GM04504 (cell line): Measurements from ENCODE around the gene LIX1.
"Not testable (repeated sequence)": the region's sequence is repeated elsewhere in the genome, so short reads cannot be mapped to it uniquely, and the experiment has no call there.

Experiments used
- DNase-seq: peaks from one replicate; pipeline ENCODE4 v3.0.0-alpha.2; 2012; ENCODE audit warnings: low read depth

LIX1 gene

DNA sequence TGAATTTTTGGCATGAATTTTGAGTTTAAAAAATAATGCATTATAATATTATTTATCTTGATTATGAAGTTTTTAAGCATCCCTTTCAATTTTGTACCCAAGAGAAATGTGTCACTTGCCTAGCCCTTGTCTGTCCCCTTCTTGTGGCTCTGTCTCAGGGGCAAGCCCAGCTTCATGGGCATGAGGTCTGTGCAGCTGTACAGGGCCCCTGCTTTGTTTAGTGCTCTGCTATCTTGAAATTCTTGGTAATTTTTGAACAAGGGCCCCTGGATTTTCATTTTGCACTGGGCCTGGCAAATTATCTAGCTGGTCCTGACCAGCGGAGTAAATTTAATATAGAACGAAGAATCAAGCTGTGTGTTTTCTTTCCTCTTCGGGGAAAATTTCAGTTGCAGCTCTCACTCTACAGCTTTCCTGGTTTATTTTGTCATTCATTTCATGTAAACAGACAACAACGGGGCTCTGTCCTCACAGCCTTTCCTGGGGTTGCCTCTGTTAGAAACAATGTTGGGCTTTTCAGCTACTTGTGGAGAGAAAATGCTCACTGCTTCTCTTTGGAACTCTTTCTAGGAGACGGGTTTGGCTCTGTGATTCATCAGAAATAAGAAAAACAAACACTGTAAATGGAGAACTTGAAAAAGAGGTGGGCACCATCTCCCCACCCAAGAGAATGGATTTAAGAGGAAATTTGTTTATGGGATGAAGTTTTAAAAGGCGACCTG, 41.1 kb downstream of the LIX1 start:
- no peak for DNase-seq

GRCh38 chr5:97100476-97100875, 41.9 kb downstream of the LIX1 start:
- DNase-seq: no peak

DNA sequence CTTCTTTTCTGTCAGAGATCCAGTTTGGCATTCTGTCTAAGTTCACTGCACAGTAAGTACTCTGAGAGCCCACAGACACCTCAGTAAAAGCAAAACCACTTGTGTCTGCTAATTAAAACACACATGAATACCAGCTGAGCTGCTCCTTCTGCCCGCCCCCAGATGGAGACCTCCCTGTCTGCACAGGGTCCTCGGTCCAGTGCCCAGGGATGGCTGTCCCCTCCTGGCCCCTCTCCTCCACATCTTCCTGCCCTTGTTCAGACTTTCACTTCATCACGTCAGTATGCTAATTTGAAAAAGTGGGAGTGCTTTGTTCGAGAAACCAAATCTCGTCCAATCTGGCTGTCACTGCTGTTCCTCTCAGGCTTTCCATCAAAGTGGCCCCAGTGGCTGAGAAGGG, 43.5 kb downstream of the LIX1 start:
- DNase-seq: no peak

- DNase-seq: no peak
Observed at GRCh38 chr5:97097326-97098230, 44.8 kb downstream of the LIX1 start.

- DNase-seq: no peak
Observed at GRCh38 chr5:97096846-97097245, 45.6 kb downstream of the LIX1 start.

DNA sequence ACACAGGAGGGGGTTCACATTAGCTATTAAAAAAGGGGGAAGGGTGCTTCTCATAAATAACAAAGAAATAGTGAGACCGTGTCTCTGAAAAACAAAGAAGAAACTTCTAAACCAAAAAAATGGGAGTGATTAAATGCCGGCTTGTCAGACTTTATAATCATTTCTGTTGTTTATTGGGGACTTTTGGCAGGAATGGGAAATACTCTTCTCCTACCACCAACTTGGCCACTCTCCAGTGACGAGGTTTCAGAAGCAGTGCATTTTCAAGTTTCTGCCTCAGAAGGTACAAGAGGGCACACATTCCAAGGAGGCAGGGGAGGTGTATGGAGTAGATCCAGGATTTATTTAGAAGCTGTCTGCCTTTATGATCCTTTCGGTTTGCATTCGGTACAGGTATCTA, 46.2 kb downstream of the LIX1 start:
- DNase-seq: peak; percentile 10

DNA sequence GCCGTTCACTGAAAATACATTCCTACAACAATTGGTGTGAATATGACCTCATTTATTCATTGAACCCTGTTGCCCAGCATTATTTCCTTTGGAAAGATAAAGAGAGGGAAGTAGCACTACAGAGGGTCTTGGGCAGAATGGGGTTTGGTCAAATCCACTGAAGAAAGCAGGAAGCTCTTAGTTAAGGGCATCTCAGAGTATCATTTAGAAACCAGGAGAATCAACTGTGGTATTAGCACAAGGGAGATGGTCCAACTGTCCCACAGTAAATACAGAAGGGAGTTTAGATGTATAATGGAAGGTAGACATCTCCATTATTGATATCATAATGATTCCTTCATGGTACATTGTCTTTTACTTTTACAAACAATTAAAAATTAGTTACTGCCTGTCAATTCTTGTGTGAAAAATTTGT, 47.1 kb downstream of the LIX1 start:
- DNase-seq: no peak

DNA sequence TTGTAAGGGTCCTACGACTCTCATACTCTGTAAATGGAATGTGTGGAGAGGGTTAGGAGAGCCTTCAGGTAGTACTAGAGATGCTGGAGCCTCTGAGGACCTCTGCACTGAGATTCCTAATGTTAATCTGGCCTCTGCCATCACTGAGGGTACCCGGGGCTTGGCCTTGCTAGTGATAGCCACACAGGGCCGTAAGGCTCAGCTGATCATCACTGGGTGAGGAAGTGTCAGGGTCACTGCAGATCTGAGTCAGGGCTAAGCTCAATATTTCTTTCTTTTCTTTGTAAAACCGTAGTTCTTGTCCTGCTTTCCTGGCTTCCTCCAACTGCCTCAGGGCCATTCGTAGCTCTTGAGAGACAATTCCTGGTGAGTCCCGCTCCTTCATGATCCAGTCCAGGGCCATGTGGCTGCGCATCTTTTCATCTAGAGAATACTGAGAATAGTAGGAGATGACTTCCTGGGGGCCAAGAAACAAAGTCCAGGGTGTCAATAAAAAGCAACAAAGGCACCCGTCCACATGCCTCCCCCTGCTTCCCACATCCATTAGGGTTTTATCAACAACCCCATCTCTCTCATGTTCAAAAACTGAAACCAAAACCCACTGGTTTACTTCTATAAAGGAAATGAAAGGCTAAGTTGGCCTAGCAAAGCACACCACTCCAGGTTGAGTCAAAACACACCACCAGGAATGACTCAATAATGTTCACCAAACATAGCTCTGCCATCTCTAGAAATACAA, 47.7 kb downstream of the LIX1 start:
- no peak for DNase-seq

DNA sequence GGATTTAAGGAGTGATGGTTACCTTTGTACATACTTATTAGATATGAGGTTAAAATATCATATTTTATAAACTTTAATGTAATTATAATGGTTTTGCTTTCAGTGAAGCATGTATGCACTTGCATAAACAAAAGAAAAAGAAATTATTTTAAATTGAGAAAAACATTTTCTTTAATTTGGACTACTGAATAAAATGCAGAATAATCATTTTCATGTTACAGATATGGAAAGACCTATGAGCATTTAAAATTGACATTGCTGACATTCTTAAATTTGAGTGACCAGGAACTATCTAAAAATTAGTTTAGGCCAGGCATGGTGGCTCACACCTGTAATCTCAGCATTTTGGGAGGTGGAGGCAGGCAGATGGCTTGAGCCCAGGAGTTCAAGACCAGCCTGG, 49.2 kb downstream of the LIX1 start:
- no peak for DNase-seq

DNA sequence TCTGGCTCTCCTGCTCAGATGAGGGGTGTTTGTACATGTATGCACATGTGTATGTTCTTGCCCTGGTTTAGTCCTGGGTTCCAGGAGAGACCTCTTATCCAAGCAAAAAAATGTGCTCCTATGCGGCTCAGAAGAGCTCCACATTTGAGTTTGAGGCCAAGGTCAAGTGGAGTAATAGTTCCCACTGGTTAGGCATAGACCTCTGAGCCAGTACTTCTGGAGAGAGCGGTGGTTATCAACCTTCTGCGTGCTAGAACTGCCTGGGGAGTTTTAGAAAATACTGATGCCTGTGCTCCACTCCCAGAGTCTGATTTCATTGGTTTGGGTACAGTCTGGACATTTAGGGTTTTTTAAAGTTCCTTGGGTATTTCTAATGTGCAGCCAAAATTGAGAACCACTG, 51.5 kb downstream of the LIX1 start:
- no peak for DNase-seq

- DNase-seq: no peak
Observed at GRCh38 chr5:97089149-97089801, 53.1 kb downstream of the LIX1 start.

- no peak for DNase-seq
Observed at GRCh38 chr5:97088774-97089148, 53.6 kb downstream of the LIX1 start.

- no peak for DNase-seq
Observed at GRCh38 chr5:97087138-97087537, 55.3 kb downstream of the LIX1 start.

DNA sequence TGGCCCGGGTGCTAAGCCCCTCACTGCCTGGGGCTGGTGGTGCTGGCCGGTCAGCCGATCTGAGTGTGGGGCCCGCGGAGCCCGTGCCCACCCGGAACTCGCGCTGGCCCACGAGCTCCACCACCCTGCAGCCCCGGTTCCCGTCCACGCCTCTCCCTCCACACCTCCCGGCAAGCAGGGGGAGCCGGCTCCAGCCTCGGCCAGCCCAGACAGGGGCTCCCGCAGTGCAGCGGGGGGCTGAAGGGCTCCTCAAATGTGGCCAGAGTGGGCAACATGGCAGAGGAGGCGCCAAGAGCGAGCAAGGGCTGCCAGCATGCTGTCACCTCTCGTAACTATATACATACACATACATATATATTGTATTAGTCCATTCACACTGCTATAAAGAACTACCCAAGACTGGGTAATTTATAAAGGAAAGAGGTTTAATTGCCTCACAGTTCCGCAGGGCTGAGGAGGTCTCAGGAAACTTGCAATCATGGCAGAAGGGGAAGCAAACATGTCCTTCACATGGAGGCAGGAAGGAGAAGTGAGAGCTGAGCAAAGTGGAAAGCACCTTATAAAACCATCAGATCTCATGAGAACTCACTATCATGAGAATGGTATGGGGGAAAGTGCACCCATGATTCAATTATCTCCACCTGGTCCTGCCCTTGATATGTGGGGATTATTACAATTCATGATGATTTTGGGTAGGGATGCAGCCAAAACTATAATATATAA, 56.8 kb downstream of the LIX1 start:
- DNase-seq: no peak

DNA sequence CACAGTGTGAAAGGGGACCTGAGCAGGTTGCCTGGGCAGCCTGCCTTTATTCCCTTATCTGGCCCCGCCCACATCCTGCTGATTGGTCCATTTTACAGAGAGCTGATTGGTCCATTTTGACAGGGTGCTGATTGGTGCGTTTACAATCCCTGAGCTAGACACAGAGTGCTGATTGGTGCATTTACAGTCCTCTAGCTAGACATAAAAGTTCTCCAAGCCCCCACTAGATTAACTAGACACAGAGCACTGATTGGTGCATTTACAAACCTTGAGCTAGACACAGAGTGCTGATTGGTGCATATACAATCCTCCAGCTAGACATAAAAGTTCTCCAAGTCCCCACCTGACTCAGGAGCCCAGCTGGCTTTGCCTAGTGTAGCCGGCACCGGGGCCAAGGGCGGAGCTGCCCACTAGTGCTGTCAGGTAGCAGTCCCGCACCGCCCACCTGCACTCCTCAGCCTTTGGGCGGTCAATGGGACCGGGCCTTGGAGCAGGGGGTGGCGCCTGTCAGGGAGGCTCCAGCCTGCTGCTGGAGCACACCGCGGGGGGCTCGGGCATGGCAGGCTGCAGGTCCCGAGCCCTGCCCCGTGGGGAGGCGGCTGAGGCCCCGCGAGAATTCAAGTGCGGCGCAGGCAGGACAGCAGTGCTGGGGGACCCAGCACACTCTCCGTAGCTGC, 57.5 kb downstream of the LIX1 start:
- not testable (repeated sequence) for DNase-seq

- DNase-seq: no peak
Observed at GRCh38 chr5:97078958-97079743, 63.3 kb downstream of the LIX1 start.

GRCh38 chr5:97077246-97077645, 65.2 kb downstream of the LIX1 start:
- no peak for DNase-seq

GRCh38 chr5:97076098-97076497, 66.3 kb downstream of the LIX1 start:
- no peak for DNase-seq

DNA sequence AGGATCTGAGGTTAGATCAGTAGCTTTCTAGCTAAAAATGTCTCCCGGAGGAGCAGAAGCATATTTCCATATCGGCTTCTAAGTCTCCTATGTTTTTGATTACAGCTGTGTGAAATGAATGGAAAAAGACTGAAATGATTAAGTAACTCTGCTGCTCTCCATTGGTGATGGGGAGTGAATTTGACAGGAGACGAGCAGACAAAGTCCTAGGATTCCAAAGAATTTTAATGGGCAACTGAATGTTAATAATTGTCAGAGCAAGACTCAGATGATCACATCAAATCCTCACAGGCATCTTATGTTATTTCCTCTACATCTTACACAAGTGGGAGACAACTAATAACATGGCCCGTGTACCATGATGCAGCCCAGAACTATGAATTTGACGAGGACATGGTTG, 66.8 kb downstream of the LIX1 start:
- no peak for DNase-seq

GRCh38 chr5:97074859-97075489, 67.4 kb downstream of the LIX1 start:
- DNase-seq: no peak
